Activated naive CD4-positive, alpha-beta T cell treated with Interleukin-2 at 50 U/mL for 16 hours (primary cell): ENCODE measurements around the gene EML4.
"Not testable (repeated sequence)": the region's sequence is repeated elsewhere in the genome, so short reads cannot be mapped to it uniquely, and the experiment has no call there.

Experiments used
- DNase-seq: peaks from one replicate; pipeline ENCODE4 v3.0.0-alpha.2; 2020

EML4 gene

GRCh38 chr2:42361728-42362283 is 192.7 kb downstream of the EML4 start:
- no peak for DNase-seq

- DNase-seq = no peak
Measured at GRCh38 chr2:42363413-42363812, 194.3 kb downstream of the EML4 start.

GRCh38 chr2:42364658-42365057 is 195.5 kb downstream of the EML4 start:
- DNase-seq = no peak

- no peak for DNase-seq
Measured at GRCh38 chr2:42366411-42366810, 197.3 kb downstream of the EML4 start.

- DNase-seq = no peak
Measured at GRCh38 chr2:42367835-42368234, 198.7 kb downstream of the EML4 start.

GRCh38 chr2:42368817-42369531 is 199.8 kb downstream of the EML4 start:
- DNase-seq = no peak

GRCh38 chr2:42369532-42370229 is 200.5 kb downstream of the EML4 start:
- DNase-seq = no peak

GRCh38 chr2:42371611-42372473 is 202.7 kb downstream of the EML4 start:
- DNase-seq = no peak

GRCh38 chr2:42372474-42373200 is 203.5 kb downstream of the EML4 start:
- DNase-seq = no peak

- DNase-seq = no peak
Measured at GRCh38 chr2:42376758-42377157, 207.6 kb downstream of the EML4 start.

- DNase-seq = no peak
Measured at GRCh38 chr2:42378415-42378814, 209.3 kb downstream of the EML4 start.

- DNase-seq = not testable (repeated sequence)
Measured at GRCh38 chr2:42380026-42380425, 210.9 kb downstream of the EML4 start.

- no peak for DNase-seq
Measured at GRCh38 chr2:42382144-42382543, 213.0 kb downstream of the EML4 start.
